ENCODE results near the gene FCHSD1.

GRCh38 chr5:141611289-141611688 is 39.9 kb downstream of the FCHSD1 start:
- TF ChIP-seq CTCF (IDR thresholded peaks at IDR 0.05) (no peak), POLR2A (IDR thresholded peaks at IDR 0.05) (no peak)

Measured in thyroid gland (tissue), 4 donors.